GM18526 (cell line): Measurements from ENCODE around the gene SNX24.

Source experiments
- POLR2A ChIP-seq: IDR thresholded peaks from 3 replicates; pipeline ENCODE4 v1.6.1; 2011; ENCODE audit not compliant: insufficient read length; ENCODE audit errors: extremely low read depth

The SNX24 gene

GRCh38 chr5:122863240-122863639 lies 17.8 kb downstream of the SNX24 start:
- no peak for TF ChIP-seq POLR2A

- no peak for TF ChIP-seq POLR2A
These were observed 18.3 kb downstream of the SNX24 start for GRCh38 chr5:122863721-122864120.

- no peak for TF ChIP-seq POLR2A
These were observed 19.0 kb downstream of the SNX24 start for GRCh38 chr5:122864400-122864799.

- no peak for TF ChIP-seq POLR2A
These were observed 19.4 kb downstream of the SNX24 start for GRCh38 chr5:122864842-122865241.

- TF ChIP-seq POLR2A = no peak
These were observed 24.9 kb downstream of the SNX24 start for GRCh38 chr5:122870219-122870856.

- TF ChIP-seq POLR2A = no peak
These were observed 26.2 kb downstream of the SNX24 start for GRCh38 chr5:122871661-122872060.

GRCh38 chr5:122874179-122874875 lies 28.9 kb downstream of the SNX24 start:
- no peak for TF ChIP-seq POLR2A

- TF ChIP-seq POLR2A = no peak
These were observed 32.1 kb downstream of the SNX24 start for GRCh38 chr5:122877518-122877917.

- TF ChIP-seq POLR2A = no peak
These were observed 33.7 kb downstream of the SNX24 start for GRCh38 chr5:122879076-122879475.

- no peak for TF ChIP-seq POLR2A
These were observed 34.8 kb downstream of the SNX24 start for GRCh38 chr5:122880170-122880689.

- TF ChIP-seq POLR2A = no peak
These were observed 35.3 kb downstream of the SNX24 start for GRCh38 chr5:122880749-122881148.

GRCh38 chr5:122882831-122883230 lies 37.4 kb downstream of the SNX24 start:
- TF ChIP-seq POLR2A = no peak

- TF ChIP-seq POLR2A = no peak
These were observed 39.7 kb downstream of the SNX24 start for GRCh38 chr5:122885045-122885517.

- TF ChIP-seq POLR2A = no peak
These were observed 40.5 kb downstream of the SNX24 start for GRCh38 chr5:122885891-122886290.

- TF ChIP-seq POLR2A = no peak
These were observed 49.7 kb downstream of the SNX24 start for GRCh38 chr5:122895141-122895540.

GRCh38 chr5:122896598-122897282 lies 51.3 kb downstream of the SNX24 start:
- no peak for TF ChIP-seq POLR2A
